Pancreas (tissue), 10 donors: Measurements from ENCODE around the gene PAGE4. TPM values are rescaled to one million over a fixed set of nuclear protein-coding genes. Genes with fewer than 3 reads are reported as not detected.

ENCODE experiments used
- ATAC-seq, 4 donors: fragments of 200-7000 bp; cut with Tn5 transposase; one replicate each; pipeline versions ENCODE4 v1.8.0 to v1.9.1; 2020; ENCODE audit warnings: mild to moderate bottlenecking in 4 of 4, moderate library complexity in 4 of 4
- DNase-seq, 6 donors: peaks; one replicate each; pipeline ENCODE4 v3.0.0-alpha.2; 2020
- FAIRE-seq: peaks from 2 replicates; lab custom pipeline; 2012; peaks lifted over from hg19 to GRCh38; lab: Jason Lieb, UNC
- H3K27ac ChIP-seq, 4 donors: fragments of 200-600 bp; sonication (generic); 1 replicate in 3 of 4; 2 replicates in 1 of 4; pipeline versions ENCODE4 v1.5.0 to v1.8.0; 2020
- H3K27me3 ChIP-seq, 4 donors: fragments of 200-600 bp; one replicate each; pipeline ENCODE4 v1.8.0; 2021
- H3K36me3 ChIP-seq, 3 donors: fragments of 200-600 bp; sonication (generic) in 1 of 3; one replicate each; pipeline versions ENCODE4 v1.5.0 to v1.8.0; 2020 to 2021
- H3K4me1 ChIP-seq, 3 donors: fragments of 200-600 bp; one replicate each; pipeline ENCODE4 v1.8.0; 2021
- H3K4me3 ChIP-seq, 4 donors: fragments of 200-600 bp; sonication (generic) in 2 of 4; one replicate each; pipeline versions ENCODE4 v1.5.0 to v1.8.0; 2020 to 2021
- H3K9me3 ChIP-seq, 4 donors: fragments of 200-600 bp; one replicate each; pipeline ENCODE4 v1.8.0; 2021
- WGBS, 2 donors: extraction: QIAGEN DNeasy Blood & Tissue Kit; methylation state at CpG; one replicate each; pipeline ENCODE4 v1.1.7; 2013; 5-methylcytosine and 5-hydroxymethylcytosine counted together
- intact Hi-C, 3 donors: fragments of 100-400 bp; cut with DNase I; formaldehyde crosslinking; loops; one replicate each; pipeline versions ENCODE4 v1.11.1 to v1.14.2; 2022
- polyA plus RNA-seq, 2 donors: library from polyadenylated mRNA; stranded (reverse); fragments of 200-250 nt; gene quantifications; one replicate each; pipeline ENCODE4 v1.2.3, GENCODE V29; 2013
- total RNA-seq, 6 donors: library from RNA; stranded (reverse); fragmentation: NEBNext Ultra II Directional in 4 of 6; extraction: Animal tissue kit (Norgen Biotek cat#: 25700) in 4 of 6; gene quantifications; one replicate each; pipeline versions ENCODE4 v1.2.1 to v1.2.4, GENCODE V29; 2021 to 2023
- TF ChIP-seq, protein P1 (sequence below), 4 donors: fragments of 200-600 bp; sonication (generic) in 3 of 4; IDR thresholded peaks; one replicate each; pipeline versions ENCODE4 v1.5.0 to v1.8.0; 2021; ENCODE audit warnings: antibody characterized with exemption in 4 of 4
- donor health status: healthy with polysubstance abuse.
- donor health status: DM: no; HTN: no; CAD: no; lungs with moderate emphysema.
- donor health status: DM: no; HTN: no; CAD: no.
- donor health status: control.
- donor health status: control.
- donor health status: Bipolar disorder and iron deficiency.
- donor health status: DM: yes; HTN: yes; CAD: no.
- donor health status: DM: no; HTN: no; CAD: no.
- donor health status: DM: no; HTN: no; CAD: no.
- donor health status: DM: yes; HTN: yes; CAD: no.

The PAGE4 gene
- total and polyA plus RNA-seq, 8 donors: not detected

DNA sequence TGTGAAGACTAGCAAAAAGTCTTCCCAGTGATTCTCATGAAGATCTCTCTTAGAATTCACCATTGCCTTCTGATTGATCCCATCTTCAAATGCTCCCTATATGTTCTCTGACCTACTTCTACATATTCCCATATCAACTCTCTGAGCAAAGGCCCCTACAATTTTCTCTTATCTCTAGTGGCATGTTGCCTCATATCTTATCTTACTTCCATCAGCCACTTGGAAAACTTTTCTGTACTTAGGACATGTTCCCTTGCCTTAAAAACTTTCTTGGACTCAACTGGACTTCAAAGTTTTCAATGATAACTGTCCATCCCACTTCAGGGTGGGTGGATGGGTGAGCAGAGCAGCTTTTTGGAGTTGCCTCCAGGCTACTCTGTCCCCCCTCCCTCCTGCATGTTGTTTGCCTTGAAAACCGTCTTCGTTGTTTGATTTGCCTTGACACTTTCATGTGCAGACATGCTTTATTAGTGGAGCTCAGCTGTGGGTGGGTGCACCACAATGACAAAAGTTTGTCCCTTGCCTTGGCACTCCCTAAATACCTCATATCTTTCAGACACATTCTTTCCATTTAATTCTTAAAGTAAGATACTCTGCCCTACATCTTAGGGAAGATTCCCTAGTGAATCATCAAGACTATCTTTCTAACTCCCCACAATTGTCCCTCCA is 31.9 kb downstream of the PAGE4 start:
- TF ChIP-seq, protein P1, sequence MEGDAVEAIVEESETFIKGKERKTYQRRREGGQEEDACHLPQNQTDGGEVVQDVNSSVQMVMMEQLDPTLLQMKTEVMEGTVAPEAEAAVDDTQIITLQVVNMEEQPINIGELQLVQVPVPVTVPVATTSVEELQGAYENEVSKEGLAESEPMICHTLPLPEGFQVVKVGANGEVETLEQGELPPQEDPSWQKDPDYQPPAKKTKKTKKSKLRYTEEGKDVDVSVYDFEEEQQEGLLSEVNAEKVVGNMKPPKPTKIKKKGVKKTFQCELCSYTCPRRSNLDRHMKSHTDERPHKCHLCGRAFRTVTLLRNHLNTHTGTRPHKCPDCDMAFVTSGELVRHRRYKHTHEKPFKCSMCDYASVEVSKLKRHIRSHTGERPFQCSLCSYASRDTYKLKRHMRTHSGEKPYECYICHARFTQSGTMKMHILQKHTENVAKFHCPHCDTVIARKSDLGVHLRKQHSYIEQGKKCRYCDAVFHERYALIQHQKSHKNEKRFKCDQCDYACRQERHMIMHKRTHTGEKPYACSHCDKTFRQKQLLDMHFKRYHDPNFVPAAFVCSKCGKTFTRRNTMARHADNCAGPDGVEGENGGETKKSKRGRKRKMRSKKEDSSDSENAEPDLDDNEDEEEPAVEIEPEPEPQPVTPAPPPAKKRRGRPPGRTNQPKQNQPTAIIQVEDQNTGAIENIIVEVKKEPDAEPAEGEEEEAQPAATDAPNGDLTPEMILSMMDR (IDR thresholded peaks at IDR 0.05): no peak
- no peak for FAIRE-seq

GRCh38 chrX:49862093-49862492 is 33.0 kb downstream of the PAGE4 start:
- Histone ChIP-seq H3K4me3 (no peak overlapping the region), H3K9me3 (no peaks in the 10 kb centered on the region), H3K27me3 (peaks cover 0 to 10% (median 0%) of the 10 kb centered on the region in 4 donors), H3K36me3 (no peaks in the 10 kb centered on the region), H3K4me1 (no peaks in the 10 kb centered on the region), H3K27ac (no peak overlapping the region)
- DNase-seq (no peak), FAIRE-seq (no peak), ATAC-seq (peak in 2 of 4 donors; percentile 53 to 65)
- TF ChIP-seq, protein P1 (IDR thresholded peaks at IDR 0.05): no peak
- intact Hi-C loops: no loop called here

More for the DNA sequence above, 31.9 kb downstream of the PAGE4 start:
- Histone ChIP-seq H3K4me3 (no peak overlapping the region), H3K27me3 (peaks cover 0 to 10% (median 0%) of the 10 kb centered on the region in 4 donors), H3K36me3 (no peaks in the 10 kb centered on the region), H3K27ac (no peak overlapping the region), H3K9me3 (no peaks in the 10 kb centered on the region), H3K4me1 (no peaks in the 10 kb centered on the region)
- ATAC-seq (no peak), DNase-seq (no peak)
- WGBS, 2 donors: 61 to 65% methylated on average over 2 of the region's 2 CpGs
- intact Hi-C loops: no loop called here

- no peaks in the 10 kb centered on the region for H3K36me3 ChIP-seq
- H3K4me3 ChIP-seq: no peak overlapping the region
- intact Hi-C loops: no loop called here
- no peak for DNase-seq
- WGBS, 2 donors: 33 to 39% methylated on average over 1 of the region's 1 CpG
- H3K27ac ChIP-seq: no peak overlapping the region
- no peaks in the 10 kb centered on the region for H3K9me3 ChIP-seq
- no peak for FAIRE-seq
- no peak for ATAC-seq
- peaks cover 0 to 18% (median 4%) of the 10 kb centered on the region in 4 donors for H3K27me3 ChIP-seq
- H3K4me1 ChIP-seq: no peaks in the 10 kb centered on the region
- TF ChIP-seq, protein P1 (IDR thresholded peaks at IDR 0.05): no peak
Measured at GRCh38 chrX:49868739-49869138, 39.6 kb downstream of the PAGE4 start.

DNA sequence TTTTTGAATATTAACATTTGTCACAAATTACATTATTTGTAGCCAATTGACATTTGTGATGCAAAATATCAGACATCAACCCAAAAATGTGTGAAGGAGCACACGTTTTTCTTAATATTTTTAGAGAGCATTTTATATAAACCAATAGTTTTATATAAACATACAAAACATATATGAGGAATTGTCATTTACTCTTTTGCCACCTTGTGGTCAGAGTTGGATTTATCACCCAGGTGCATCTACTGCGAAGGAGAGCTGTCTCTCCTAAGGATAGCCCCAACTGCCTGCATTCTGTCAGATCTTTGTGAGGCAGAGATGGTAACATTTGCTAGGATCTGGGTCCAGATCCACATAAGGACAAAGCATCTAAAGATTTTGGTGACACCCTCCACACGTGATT is 47.6 kb downstream of the PAGE4 start:
- 5 to 7% methylated on average over 3 of the region's 3 CpGs for WGBS, 2 donors
- Histone ChIP-seq H3K27ac (peak overlapping the region in 2 of 4 donors; percentile 12 to 23), H3K36me3 (no peaks in the 10 kb centered on the region), H3K9me3 (no peaks in the 10 kb centered on the region), H3K4me3 (no peak overlapping the region), H3K27me3 (peaks cover 0 to 3% (median under 1%) of the 10 kb centered on the region in 4 donors), H3K4me1 (no peaks in the 10 kb centered on the region)
- TF ChIP-seq, protein P1 (IDR thresholded peaks at IDR 0.05): peak in 2 of 4 donors; percentile 24 to 53
- FAIRE-seq (peak; percentile 87), DNase-seq (peak in 1 of 6 donors; percentile 19), ATAC-seq (peak in 3 of 4 donors; percentile 22 to 27 (median 24))
- intact Hi-C loops: no loop called here
